ENCODE results near the gene WDFY2.

WDFY2 gene

DNA sequence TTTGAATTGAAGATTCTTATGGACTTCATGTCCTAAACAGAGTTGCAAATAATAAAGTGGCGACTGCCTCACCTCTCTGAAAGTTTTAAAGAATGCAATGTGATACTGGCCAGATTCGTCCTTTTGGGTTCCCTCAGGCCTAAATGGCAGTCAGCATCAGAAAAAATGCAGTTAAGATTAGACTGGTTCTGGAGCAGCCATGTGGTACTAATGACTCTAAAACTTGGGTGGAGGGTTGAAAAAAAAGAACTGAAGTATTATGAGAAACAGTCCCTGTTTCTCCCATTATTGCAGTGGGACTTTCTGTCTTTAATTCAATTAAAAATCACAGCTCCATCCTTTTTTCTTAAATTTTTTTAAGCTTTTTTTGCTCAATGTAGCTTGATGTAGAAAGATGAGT is 37.3 kb downstream of the WDFY2 start:
- no peak overlapping the region for H2AFZ ChIP-seq (ENCODE audit: low read depth, low read length, severe bottlenecking)
- no peaks in the 10 kb centered on the region for H3K9me2 ChIP-seq (replicated peaks; ENCODE audit: insufficient read depth, low read length)
- no peak overlapping the region for H3K4me2 ChIP-seq (ENCODE audit: low read depth, low read length, poor library complexity, severe bottlenecking)
- TF ChIP-seq, protein P1, sequence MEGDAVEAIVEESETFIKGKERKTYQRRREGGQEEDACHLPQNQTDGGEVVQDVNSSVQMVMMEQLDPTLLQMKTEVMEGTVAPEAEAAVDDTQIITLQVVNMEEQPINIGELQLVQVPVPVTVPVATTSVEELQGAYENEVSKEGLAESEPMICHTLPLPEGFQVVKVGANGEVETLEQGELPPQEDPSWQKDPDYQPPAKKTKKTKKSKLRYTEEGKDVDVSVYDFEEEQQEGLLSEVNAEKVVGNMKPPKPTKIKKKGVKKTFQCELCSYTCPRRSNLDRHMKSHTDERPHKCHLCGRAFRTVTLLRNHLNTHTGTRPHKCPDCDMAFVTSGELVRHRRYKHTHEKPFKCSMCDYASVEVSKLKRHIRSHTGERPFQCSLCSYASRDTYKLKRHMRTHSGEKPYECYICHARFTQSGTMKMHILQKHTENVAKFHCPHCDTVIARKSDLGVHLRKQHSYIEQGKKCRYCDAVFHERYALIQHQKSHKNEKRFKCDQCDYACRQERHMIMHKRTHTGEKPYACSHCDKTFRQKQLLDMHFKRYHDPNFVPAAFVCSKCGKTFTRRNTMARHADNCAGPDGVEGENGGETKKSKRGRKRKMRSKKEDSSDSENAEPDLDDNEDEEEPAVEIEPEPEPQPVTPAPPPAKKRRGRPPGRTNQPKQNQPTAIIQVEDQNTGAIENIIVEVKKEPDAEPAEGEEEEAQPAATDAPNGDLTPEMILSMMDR (IDR thresholded peaks at IDR 0.05; ENCODE audit: insufficient read depth, low read length, poor library complexity, severe bottlenecking): no peak
- no peak for TF ChIP-seq EZH2phosphoT487 (conservative IDR thresholded peaks at IDR 0.05; ENCODE audit: low read length)
- no peak overlapping the region for H3K27ac ChIP-seq (ENCODE audit: low read depth, low read length)
- H4K20me1 ChIP-seq (ENCODE audit: low read depth, low read length): no peaks in the 10 kb centered on the region
- H3K36me3 ChIP-seq (ENCODE audit: low read length): no peaks in the 10 kb centered on the region
- no peaks in the 10 kb centered on the region for H3K27me3 ChIP-seq (ENCODE audit: low read length)
- no peaks in the 10 kb centered on the region for H3K79me2 ChIP-seq (ENCODE audit: insufficient read depth, low read length)
- H3K4me3 ChIP-seq (ENCODE audit: insufficient read depth, low read length, poor library complexity, severe bottlenecking): no peak overlapping the region
- H3K9me3 ChIP-seq (ENCODE audit: insufficient read depth, low read length): no peaks in the 10 kb centered on the region
- H3F3A ChIP-seq (ENCODE audit: insufficient read depth): no peaks in the 10 kb centered on the region
- no peak overlapping the region for H3K9ac ChIP-seq (ENCODE audit: low read length)

DNA sequence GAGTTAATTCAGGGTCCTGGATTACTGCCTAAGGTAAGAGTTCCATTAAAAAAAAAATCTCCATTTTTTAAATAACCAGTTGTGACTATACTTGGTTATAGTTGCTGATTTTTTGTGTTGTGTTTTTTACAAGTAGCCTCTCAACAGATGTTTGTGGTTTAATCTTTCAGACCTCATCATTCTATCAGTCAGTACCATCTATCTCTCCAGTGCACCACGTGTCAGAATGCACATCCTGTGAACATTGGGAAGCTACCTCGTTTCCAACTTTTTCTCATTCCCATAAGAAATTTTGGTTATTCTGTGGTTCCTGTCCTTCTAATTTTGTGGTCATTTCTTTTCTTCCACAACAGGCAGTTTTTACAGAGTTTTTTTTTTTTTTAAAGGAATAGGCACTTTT is 39.2 kb downstream of the WDFY2 start:
- no peaks in the 10 kb centered on the region for H3K36me3 ChIP-seq (ENCODE audit: low read length)
- H3F3A ChIP-seq (ENCODE audit: insufficient read depth): no peaks in the 10 kb centered on the region
- no peaks in the 10 kb centered on the region for H3K9me3 ChIP-seq (ENCODE audit: insufficient read depth, low read length)
- no peak overlapping the region for H3K9ac ChIP-seq (ENCODE audit: low read length)
- no peak overlapping the region for H2AFZ ChIP-seq (ENCODE audit: low read depth, low read length, severe bottlenecking)
- no peak for TF ChIP-seq EZH2phosphoT487 (conservative IDR thresholded peaks at IDR 0.05; ENCODE audit: low read length)
- TF ChIP-seq, protein P1 (IDR thresholded peaks at IDR 0.05; ENCODE audit: insufficient read depth, low read length, poor library complexity, severe bottlenecking): no peak
- H3K4me2 ChIP-seq (ENCODE audit: low read depth, low read length, poor library complexity, severe bottlenecking): no peak overlapping the region
- H3K27me3 ChIP-seq (ENCODE audit: low read length): no peaks in the 10 kb centered on the region
- H3K27ac ChIP-seq (ENCODE audit: low read depth, low read length): no peak overlapping the region
- no peaks in the 10 kb centered on the region for H4K20me1 ChIP-seq (ENCODE audit: low read depth, low read length)
- H3K79me2 ChIP-seq (ENCODE audit: insufficient read depth, low read length): no peaks in the 10 kb centered on the region
- H3K4me3 ChIP-seq (ENCODE audit: insufficient read depth, low read length, poor library complexity, severe bottlenecking): no peak overlapping the region
- no peaks in the 10 kb centered on the region for H3K9me2 ChIP-seq (replicated peaks; ENCODE audit: insufficient read depth, low read length)

DNA sequence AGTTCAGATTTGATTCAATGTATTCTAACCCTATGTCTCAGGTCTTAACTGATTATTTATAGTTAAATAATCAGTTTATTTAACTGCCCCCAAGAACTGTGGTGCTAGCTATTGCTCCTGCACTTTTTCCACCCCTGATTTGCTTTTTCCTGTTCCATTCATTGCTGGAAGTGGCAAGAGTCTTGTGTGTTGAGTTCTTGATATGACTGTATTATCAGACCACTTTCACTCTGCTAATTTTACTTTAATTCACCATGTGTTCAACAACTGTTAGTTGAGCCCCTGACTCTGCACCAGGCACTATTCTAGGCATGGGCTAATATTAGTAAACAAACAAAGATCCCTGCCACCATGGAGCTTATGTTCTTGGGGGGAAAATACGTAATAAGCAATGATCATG is 39.9 kb downstream of the WDFY2 start:
- Histone ChIP-seq H2AFZ (ENCODE audit: low read depth, low read length, severe bottlenecking) (no peak overlapping the region), H3K27me3 (ENCODE audit: low read length) (no peaks in the 10 kb centered on the region)

More for the DNA sequence above, 39.9 kb downstream of the WDFY2 start:
- no peak for TF ChIP-seq EZH2phosphoT487 (conservative IDR thresholded peaks at IDR 0.05; ENCODE audit: low read length)
- TF ChIP-seq, protein P1 (IDR thresholded peaks at IDR 0.05; ENCODE audit: insufficient read depth, low read length, poor library complexity, severe bottlenecking): no peak
- H3K9me2 ChIP-seq (replicated peaks; ENCODE audit: insufficient read depth, low read length): no peaks in the 10 kb centered on the region
- H3F3A ChIP-seq (ENCODE audit: insufficient read depth): no peaks in the 10 kb centered on the region
- no peaks in the 10 kb centered on the region for H3K79me2 ChIP-seq (ENCODE audit: insufficient read depth, low read length)
- H3K4me3 ChIP-seq (ENCODE audit: insufficient read depth, low read length, poor library complexity, severe bottlenecking): no peak overlapping the region
- H3K4me2 ChIP-seq (ENCODE audit: low read depth, low read length, poor library complexity, severe bottlenecking): no peak overlapping the region
- no peak overlapping the region for H3K9ac ChIP-seq (ENCODE audit: low read length)
- H3K9me3 ChIP-seq (ENCODE audit: insufficient read depth, low read length): no peaks in the 10 kb centered on the region
- no peak overlapping the region for H3K27ac ChIP-seq (ENCODE audit: low read depth, low read length)
- H3K36me3 ChIP-seq (ENCODE audit: low read length): no peaks in the 10 kb centered on the region
- H4K20me1 ChIP-seq (ENCODE audit: low read depth, low read length): no peaks in the 10 kb centered on the region
